SU-DHL-6 (cell line): ENCODE data around the gene KIF5C.

Source experiments
- EZH2phosphoT487 ChIP-seq: fragments of 200-600 bp; sonication (generic), shearing (Covaris generic); conservative IDR thresholded peaks from 2 replicates; pipeline ENCODE4 v1.6.1; 2018; ENCODE audit warnings: mild to moderate bottlenecking, antibody characterized with exemption, low read length, moderate library complexity, mixed read lengths
- TF ChIP-seq, protein P1 (sequence below): fragments of 200-600 bp; sonication (generic); IDR thresholded peaks from one replicate; pipeline ENCODE4 v1.5.1; 2017; ENCODE audit warnings: antibody characterized with exemption, mild to moderate bottlenecking, low read length, moderate library complexity; ENCODE audit not compliant: insufficient read depth, poor library complexity, severe bottlenecking

DNA sequence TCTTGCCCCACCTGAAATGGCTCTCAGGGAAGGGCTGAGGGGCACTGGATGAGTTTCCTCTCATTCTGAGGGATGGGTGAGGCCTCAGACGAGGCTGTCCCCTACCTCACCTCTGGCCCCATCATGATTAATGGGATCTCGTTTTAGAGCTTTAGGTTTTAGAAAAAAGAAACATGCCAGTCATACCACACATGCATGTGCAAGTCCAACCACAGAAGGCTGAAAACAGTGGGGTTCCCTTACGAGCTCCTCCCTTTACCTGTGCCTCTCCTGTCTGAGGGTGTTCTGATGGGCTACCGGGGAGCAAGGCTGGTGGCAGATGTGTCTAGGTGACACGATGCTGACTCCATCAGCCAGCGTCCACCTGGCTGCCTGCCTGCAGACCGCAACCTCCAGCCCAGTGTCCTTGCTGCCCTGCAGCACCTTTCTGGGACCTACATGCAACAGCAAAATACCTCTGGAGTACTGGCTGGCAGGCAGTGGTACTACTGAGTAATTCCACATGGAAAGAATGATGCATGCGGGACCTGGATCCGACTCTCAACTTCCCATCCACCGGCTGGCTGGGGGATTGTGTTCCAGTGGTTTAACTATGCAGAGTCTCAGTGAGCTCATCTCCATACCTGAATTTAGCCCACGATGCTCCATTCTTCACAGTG is 154.4 kb downstream of the KIF5C start:
- TF ChIP-seq, protein P1, sequence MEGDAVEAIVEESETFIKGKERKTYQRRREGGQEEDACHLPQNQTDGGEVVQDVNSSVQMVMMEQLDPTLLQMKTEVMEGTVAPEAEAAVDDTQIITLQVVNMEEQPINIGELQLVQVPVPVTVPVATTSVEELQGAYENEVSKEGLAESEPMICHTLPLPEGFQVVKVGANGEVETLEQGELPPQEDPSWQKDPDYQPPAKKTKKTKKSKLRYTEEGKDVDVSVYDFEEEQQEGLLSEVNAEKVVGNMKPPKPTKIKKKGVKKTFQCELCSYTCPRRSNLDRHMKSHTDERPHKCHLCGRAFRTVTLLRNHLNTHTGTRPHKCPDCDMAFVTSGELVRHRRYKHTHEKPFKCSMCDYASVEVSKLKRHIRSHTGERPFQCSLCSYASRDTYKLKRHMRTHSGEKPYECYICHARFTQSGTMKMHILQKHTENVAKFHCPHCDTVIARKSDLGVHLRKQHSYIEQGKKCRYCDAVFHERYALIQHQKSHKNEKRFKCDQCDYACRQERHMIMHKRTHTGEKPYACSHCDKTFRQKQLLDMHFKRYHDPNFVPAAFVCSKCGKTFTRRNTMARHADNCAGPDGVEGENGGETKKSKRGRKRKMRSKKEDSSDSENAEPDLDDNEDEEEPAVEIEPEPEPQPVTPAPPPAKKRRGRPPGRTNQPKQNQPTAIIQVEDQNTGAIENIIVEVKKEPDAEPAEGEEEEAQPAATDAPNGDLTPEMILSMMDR = no peak
- TF ChIP-seq EZH2phosphoT487 = no peak
